HT-29 (cell line): Measurements from ENCODE around the gene DSEL. TPM values are rescaled to one million over a fixed set of nuclear protein-coding genes. Genes with fewer than 3 reads are reported as not detected.

Experiments
- DNase-seq: peaks from one replicate; pipeline ENCODE4 v3.0.0-alpha.2; 2015; ENCODE audit warnings: low spot score
- total RNA-seq: library from RNA; depleted of rRNA; stranded (reverse); fragments of >200 nt; shearing (Covaris generic); gene quantifications from 2 replicates; pipeline ENCODE4 v1.2.3, GENCODE V29; 2014; rRNA removed

The DSEL gene
- 0.47 and 0.69 TPM in 2 replicates for total RNA-seq

GRCh38 chr18:67516539-67517443, at the start of gene DSEL:
Gene DSEL (minus strand): TSS chr18:67516720. CDS start chr18:67514608, 2,112 bp downstream.
- DNase-seq, result peak; percentile 85

GRCh38 chr18:67553437-67553836, 36.9 kb upstream of the DSEL start:
- DNase-seq, result no peak

- no peak for DNase-seq
Measured at GRCh38 chr18:67550872-67551520, 34.5 kb upstream of the DSEL start.

GRCh38 chr18:67549946-67550345, 33.4 kb upstream of the DSEL start:
- no peak for DNase-seq

GRCh38 chr18:67545681-67546080, 29.2 kb upstream of the DSEL start:
- DNase-seq, result no peak

- no peak for DNase-seq
Measured at GRCh38 chr18:67540559-67540958, 24.0 kb upstream of the DSEL start.

GRCh38 chr18:67531929-67532328, 15.4 kb upstream of the DSEL start:
- DNase-seq, result no peak

GRCh38 chr18:67525328-67526099, 9.0 kb upstream of the DSEL start:
- DNase-seq, result peak; percentile 39

- DNase-seq, result no peak
Measured at GRCh38 chr18:67520351-67520921, 3.9 kb upstream of the DSEL start.

GRCh38 chr18:67519592-67519991, 3.1 kb upstream of the DSEL start:
- DNase-seq, result no peak

GRCh38 chr18:67518566-67518965, 2.0 kb upstream of the DSEL start:
- no peak for DNase-seq

- DNase-seq, result no peak
Measured at GRCh38 chr18:67517444-67517765, 885 bp upstream of the DSEL start.

- peak; percentile 75 for DNase-seq
Measured at GRCh38 chr18:67515942-67516538, 480 bp downstream of the DSEL start.

GRCh38 chr18:67514901-67515540, 1.5 kb downstream of the DSEL start:
- no peak for DNase-seq

- DNase-seq, result no peak
Measured at GRCh38 chr18:67514465-67514864, 2.1 kb downstream of the DSEL start.

GRCh38 chr18:67513280-67513679, 3.2 kb downstream of the DSEL start:
- DNase-seq, result no peak

GRCh38 chr18:67511840-67512239, 4.7 kb downstream of the DSEL start:
- no peak for DNase-seq

- DNase-seq, result no peak
Measured at GRCh38 chr18:67510831-67511230, 5.7 kb downstream of the DSEL start.

GRCh38 chr18:67509741-67510391, 6.7 kb downstream of the DSEL start:
- DNase-seq, result no peak

GRCh38 chr18:67508146-67508545, 8.4 kb downstream of the DSEL start:
- no peak for DNase-seq
